GM19023 (cell line): ENCODE results near the gene SIPA1.
"Not testable (repeated sequence)": the region's sequence is repeated elsewhere in the genome, so short reads cannot be mapped to it uniquely, and the experiment has no call there.

Experiments used
- ATAC-seq: cut with Tn5 transposase; IDR thresholded peaks from one replicate; pipeline ENCODE4 v1.9.1; 2021; ENCODE audit warnings: mild to moderate bottlenecking, moderate library complexity; ENCODE audit not compliant: unreplicated experiment

SIPA1 gene

DNA sequence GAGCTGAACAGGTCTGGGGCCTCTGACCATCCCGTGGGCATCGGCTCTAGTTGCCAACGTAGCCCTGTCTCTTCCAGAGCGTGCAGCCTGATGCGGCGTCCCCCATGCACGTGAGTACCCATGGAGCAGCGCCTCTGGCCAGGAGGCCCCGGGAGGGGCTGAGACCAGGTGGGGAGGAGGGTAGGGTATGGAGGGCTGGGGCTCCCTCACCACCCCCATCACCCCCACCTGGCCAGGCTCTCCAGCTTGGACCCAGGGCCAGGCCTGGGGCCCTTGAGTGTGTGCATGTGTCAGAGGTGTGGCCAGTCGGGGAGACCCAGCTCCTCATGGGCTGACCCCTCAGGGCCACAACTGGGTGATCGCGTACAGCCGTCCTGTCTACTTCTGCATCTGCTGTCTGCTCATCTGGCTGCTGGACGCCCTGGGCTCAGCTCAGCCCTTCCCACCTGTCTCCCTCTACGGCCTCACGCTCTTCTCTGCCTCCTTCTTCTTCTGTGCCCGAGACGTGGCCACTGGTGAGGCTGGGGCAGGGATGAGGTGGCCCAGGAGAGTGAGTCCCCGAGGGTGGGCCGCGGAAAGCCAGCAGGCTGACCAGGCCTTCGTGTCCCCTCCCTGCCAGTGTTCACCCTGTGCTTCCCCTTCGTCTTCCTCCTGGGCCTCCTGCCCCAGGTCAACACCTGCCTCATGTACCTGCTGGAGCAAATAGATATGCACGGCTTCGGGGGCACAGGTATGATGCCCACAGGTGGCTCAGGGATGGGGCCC lies 13.9 kb upstream of the SIPA1 start:
- ATAC-seq, result no peak

GRCh38 chr11:65624931-65625627 lies 12.8 kb upstream of the SIPA1 start:
- ATAC-seq, result no peak

- ATAC-seq, result no peak
Observed at GRCh38 chr11:65625628-65626342, 12.1 kb upstream of the SIPA1 start.

GRCh38 chr11:65627202-65627601 lies 10.7 kb upstream of the SIPA1 start:
- ATAC-seq, result no peak

GRCh38 chr11:65629579-65629978 lies 8.3 kb upstream of the SIPA1 start:
- ATAC-seq, result no peak

GRCh38 chr11:65630215-65630614 lies 7.7 kb upstream of the SIPA1 start:
- ATAC-seq, result no peak

DNA sequence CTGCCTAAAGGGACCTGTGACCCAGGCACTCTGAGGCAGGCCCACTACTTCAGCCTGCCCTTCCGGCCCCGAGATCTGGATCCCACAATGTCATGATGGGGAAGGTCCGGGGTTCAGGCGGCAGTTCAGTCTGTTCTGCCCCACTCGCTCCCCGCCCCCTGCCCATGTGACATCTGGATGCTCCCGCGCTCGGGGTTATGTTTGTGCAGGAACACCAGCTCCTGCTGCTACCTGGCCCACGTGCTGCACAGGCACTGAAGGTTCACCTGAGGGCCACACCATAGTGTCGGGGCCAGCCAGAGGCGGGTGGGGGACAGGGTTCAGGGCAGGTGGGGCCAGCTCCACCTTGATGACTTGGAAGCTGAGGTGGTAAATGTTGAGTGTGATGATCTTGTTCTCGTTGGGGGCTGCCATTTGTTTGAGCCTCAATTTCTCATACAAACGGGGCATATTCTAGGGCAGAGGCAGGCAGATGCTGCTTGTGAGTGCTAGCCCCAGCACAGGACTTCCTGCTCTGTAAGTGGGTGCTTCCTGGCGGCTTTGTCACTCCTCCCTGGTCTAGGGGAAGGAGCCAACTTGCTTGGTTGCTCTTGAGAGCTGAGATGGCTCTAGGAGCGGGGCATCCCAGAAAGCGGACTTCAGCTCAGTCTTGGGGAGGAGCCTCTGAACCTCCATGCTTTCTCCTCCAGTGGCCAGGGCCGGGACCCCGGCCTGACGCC lies 4.4 kb upstream of the SIPA1 start:
- ATAC-seq, result no peak

DNA sequence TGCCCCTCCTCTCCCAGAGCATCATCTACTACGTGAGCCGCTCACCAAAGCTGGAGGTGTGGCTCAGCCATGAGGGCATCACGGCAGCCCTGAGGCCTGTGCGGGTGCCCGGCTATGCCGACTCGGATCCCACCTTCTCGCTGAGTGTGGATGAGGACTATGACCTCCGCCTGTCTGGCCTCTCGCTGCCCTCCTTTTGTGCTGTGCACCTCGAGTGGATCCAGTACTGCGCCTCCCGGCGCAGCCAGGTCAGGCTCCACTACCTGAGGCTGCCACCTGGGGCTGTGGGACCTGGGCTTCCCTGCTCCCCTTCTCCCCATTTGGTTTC lies 3.8 kb upstream of the SIPA1 start:
- no peak for ATAC-seq

GRCh38 chr11:65634440-65634839 lies 3.5 kb upstream of the SIPA1 start:
- ATAC-seq, result no peak

DNA sequence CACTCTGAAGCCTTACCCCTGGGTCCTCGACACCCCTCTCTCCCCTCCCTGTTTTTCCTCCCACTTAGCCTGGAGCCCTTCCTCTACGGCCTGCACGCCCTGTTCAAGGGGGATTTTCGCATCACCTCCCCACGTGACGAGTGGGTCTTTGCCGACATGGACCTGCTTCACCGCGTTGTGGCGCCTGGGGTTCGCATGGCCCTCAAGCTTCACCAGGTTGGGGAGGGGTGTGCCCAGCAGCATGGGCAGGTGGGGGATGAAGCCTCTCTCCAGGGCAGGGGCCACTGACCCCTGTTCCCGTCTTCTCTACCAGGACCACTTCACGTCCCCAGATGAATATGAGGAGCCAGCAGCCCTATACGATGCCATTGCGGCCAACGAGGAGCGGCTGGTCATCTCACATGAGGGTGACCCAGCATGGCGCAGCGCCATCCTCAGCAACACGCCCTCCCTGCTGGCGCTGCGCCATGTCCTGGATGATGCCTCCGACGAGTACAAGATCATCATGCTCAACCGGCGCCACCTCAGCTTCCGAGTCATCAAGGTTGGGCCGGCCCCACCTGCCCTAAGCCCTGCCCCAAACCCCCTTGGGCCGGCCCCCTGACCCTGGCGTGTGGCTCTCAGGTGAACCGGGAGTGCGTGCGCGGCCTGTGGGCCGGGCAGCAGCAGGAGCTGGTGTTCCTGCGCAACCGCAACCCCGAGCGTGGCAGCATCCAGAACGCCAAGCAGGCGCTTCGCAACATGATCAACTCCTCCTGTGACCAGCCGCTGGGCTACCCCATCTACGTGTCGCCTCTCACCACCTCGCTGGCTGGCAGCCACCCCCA lies 2.8 kb upstream of the SIPA1 start:
- ATAC-seq, result no peak

GRCh38 chr11:65636108-65637031 lies 1.5 kb upstream of the SIPA1 start:
- no peak for ATAC-seq

DNA sequence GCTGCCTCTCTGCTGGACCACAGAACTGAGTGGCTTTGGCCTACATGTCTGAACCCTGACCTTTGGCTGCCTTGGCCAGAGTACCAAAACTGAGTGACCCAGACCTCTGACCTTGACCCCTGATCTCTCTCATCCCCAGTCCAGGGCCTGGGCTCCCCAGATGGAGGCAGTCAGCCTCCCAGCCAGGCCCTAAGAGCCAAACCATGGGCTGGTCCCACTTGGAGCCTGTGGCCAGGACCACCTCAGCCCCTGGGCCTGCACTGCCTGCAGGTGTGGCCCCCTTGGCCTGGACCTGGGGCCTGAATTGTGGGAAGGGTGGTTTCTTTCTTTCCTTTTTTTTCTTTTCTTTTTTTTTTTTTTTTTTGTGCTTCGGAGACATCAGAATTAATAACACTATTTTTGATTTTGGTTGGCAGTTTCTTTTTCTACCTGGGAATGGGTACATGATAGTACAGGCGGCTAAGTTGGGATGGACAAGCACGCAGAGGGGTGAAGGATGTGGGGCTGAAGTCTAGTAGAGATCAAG lies 806 bp upstream of the SIPA1 start:
- ATAC-seq, result no peak

DNA sequence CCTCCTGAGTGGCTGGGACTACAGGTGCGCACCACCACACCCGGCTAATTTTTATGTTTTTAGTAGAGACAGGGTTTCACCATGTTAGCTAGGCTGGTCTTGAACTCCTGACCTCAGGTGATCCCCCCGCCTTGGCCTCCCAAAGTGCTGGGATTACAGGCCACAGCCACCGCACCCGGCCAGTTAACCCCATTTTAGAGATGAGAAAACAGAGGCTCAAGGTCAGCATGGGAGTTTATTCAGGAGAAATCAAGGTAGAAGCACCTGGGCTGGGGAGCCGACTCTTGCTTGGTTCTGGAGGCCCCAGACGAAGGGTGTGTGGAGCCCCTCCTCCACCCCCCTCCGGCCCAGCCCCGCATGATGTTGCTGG lies 1.3 kb downstream of the SIPA1 start:
- ATAC-seq, result not testable (repeated sequence)

- ATAC-seq, result peak; percentile 34
Observed at GRCh38 chr11:65639623-65640482, 2.0 kb downstream of the SIPA1 start.

GRCh38 chr11:65640483-65641296 lies 2.8 kb downstream of the SIPA1 start:
- no peak for ATAC-seq

GRCh38 chr11:65641297-65642013 lies 3.6 kb downstream of the SIPA1 start:
- no peak for ATAC-seq
